Mucosa of descending colon (tissue), 3 donors: ENCODE results near the gene QPCTL. TPM values are rescaled to one million over a fixed set of nuclear protein-coding genes. Genes with fewer than 3 reads are reported as not detected.

Experiments used
- ATAC-seq: fragments of 200-7000 bp; cut with Tn5 transposase; one replicate; pipeline ENCODE4 v1.9.1; 2020; ENCODE audit warnings: mild to moderate bottlenecking, moderate library complexity
- DNase-seq, 3 donors: peaks; one replicate each; pipeline ENCODE4 v3.0.0-alpha.2; 2020
- H3K36me3 ChIP-seq: fragments of 200-600 bp; one replicate; pipeline ENCODE4 v1.8.0; 2021; ENCODE audit warnings: low read depth, mild to moderate bottlenecking
- H3K4me1 ChIP-seq: fragments of 200-600 bp; one replicate; pipeline ENCODE4 v1.8.0; 2021; ENCODE audit warnings: low read depth, mild to moderate bottlenecking
- H3K4me3 ChIP-seq: fragments of 200-600 bp; one replicate; pipeline ENCODE4 v1.8.0; 2021; ENCODE audit warnings: mild to moderate bottlenecking
- H3K9me3 ChIP-seq: fragments of 200-600 bp; one replicate; pipeline ENCODE4 v1.8.0; 2021; ENCODE audit warnings: mild to moderate bottlenecking
- CTCF ChIP-seq: fragments of 200-600 bp; IDR thresholded peaks from one replicate; pipeline ENCODE4 v1.8.0; 2022; ENCODE audit warnings: antibody characterized with exemption, mild to moderate bottlenecking
- intact Hi-C, 2 donors: fragments of 100-400 bp; cut with DNase I in 1 of 2; cut with micrococcal nuclease in 1 of 2; formaldehyde crosslinking; loops; one replicate each; pipeline versions ENCODE4 v1.11.0 to v1.11.1; 2022; cut with DNase I, micrococcal nuclease
- total RNA-seq, 3 donors: library from RNA; stranded (reverse); fragmentation: NEBNext Ultra II Directional in 2 of 3; extraction: Animal tissue kit (Norgen Biotek cat#: 25700) in 2 of 3; gene quantifications; one replicate each; pipeline versions ENCODE4 v1.2.1 to v1.2.4, GENCODE V29; 2021 to 2023
- donor health status: DM: no; HTN: no; CAD: no; lungs with moderate emphysema.
- donor health status: DM: no; HTN: no; CAD: no.
- donor health status: DM: no; HTN: yes; CAD: no.

The QPCTL gene
- total RNA-seq, 3 donors from 2014 or later: 8.2 to 8.9 (median 8.3) TPM

GRCh38 chr19:45667620-45668341, 24.7 kb upstream of the QPCTL start, which contains the start of gene GIPR:
GIPR (plus strand) TSS chr19:45668221; CDS start chr19:45669521, 1,300 bp downstream.
- DNase-seq (peak; percentile 78 to 87 (median 87)), ATAC-seq (peak; percentile 67)
- Histone ChIP-seq H3K4me1 (peaks cover 21% of the 10 kb centered on the region), H3K9me3 (no peaks in the 10 kb centered on the region), H3K4me3 (no peak within 1 kb of the TSS), H3K36me3 (no peaks in the 10 kb centered on the region)
- TF ChIP-seq CTCF: no peak
- intact Hi-C loops: no loop called here

- no peak overlapping the region for H3K4me3 ChIP-seq
- peaks cover 21% of the 10 kb centered on the region for H3K4me1 ChIP-seq
- H3K9me3 ChIP-seq: no peaks in the 10 kb centered on the region
- intact Hi-C loops: no loop called here
- ATAC-seq (no peak), DNase-seq (peak in 2 of 3 donors; percentile 40 to 53)
- H3K36me3 ChIP-seq: no peaks in the 10 kb centered on the region
- TF ChIP-seq CTCF: no peak
Observed at GRCh38 chr19:45668342-45668871, 24.1 kb upstream of the QPCTL start.

- Histone ChIP-seq H3K4me1 (peaks cover 21% of the 10 kb centered on the region), H3K9me3 (no peaks in the 10 kb centered on the region), H3K36me3 (no peaks in the 10 kb centered on the region), H3K4me3 (no peak overlapping the region)
- ATAC-seq (peak; percentile 87), DNase-seq (peak; percentile 90 to 96 (median 95))
- intact Hi-C loops: no loop called here
- no peak for TF ChIP-seq CTCF
Observed at GRCh38 chr19:45670670-45671453, 21.6 kb upstream of the QPCTL start.

- Histone ChIP-seq H3K36me3 (no peaks in the 10 kb centered on the region), H3K4me3 (no peak overlapping the region), H3K9me3 (no peaks in the 10 kb centered on the region), H3K4me1 (peaks cover 14% of the 10 kb centered on the region)
- DNase-seq (no peak), ATAC-seq (no peak)
- no peak for TF ChIP-seq CTCF
- intact Hi-C loops: no loop called here
Observed at GRCh38 chr19:45674946-45675345, 17.5 kb upstream of the QPCTL start.

- intact Hi-C loops: no loop called here
- peak; percentile 50 to 75 (median 75) for DNase-seq
- no peak overlapping the region for H3K4me3 ChIP-seq
- no peak for TF ChIP-seq CTCF
- no peaks in the 10 kb centered on the region for H3K36me3 ChIP-seq
- peak; percentile 41 for ATAC-seq
- H3K9me3 ChIP-seq: no peaks in the 10 kb centered on the region
- H3K4me1 ChIP-seq: peaks cover 21% of the 10 kb centered on the region
Observed at GRCh38 chr19:45676851-45677263, 15.6 kb upstream of the QPCTL start.
